ENCODE data around the gene TRH. TPM values are rescaled to one million over a fixed set of nuclear protein-coding genes. Genes with fewer than 3 reads are reported as not detected.

The TRH gene
- total and polyA plus RNA-seq, 9 of the 15 experiments (the other 6 are each of a cell fraction or from before 2014, with no cell fraction given): not detected

GRCh38 chr3:129976286-129976685 is 1.8 kb downstream of the TRH start (continued):
- TF ChIP-seq, protein P1, sequence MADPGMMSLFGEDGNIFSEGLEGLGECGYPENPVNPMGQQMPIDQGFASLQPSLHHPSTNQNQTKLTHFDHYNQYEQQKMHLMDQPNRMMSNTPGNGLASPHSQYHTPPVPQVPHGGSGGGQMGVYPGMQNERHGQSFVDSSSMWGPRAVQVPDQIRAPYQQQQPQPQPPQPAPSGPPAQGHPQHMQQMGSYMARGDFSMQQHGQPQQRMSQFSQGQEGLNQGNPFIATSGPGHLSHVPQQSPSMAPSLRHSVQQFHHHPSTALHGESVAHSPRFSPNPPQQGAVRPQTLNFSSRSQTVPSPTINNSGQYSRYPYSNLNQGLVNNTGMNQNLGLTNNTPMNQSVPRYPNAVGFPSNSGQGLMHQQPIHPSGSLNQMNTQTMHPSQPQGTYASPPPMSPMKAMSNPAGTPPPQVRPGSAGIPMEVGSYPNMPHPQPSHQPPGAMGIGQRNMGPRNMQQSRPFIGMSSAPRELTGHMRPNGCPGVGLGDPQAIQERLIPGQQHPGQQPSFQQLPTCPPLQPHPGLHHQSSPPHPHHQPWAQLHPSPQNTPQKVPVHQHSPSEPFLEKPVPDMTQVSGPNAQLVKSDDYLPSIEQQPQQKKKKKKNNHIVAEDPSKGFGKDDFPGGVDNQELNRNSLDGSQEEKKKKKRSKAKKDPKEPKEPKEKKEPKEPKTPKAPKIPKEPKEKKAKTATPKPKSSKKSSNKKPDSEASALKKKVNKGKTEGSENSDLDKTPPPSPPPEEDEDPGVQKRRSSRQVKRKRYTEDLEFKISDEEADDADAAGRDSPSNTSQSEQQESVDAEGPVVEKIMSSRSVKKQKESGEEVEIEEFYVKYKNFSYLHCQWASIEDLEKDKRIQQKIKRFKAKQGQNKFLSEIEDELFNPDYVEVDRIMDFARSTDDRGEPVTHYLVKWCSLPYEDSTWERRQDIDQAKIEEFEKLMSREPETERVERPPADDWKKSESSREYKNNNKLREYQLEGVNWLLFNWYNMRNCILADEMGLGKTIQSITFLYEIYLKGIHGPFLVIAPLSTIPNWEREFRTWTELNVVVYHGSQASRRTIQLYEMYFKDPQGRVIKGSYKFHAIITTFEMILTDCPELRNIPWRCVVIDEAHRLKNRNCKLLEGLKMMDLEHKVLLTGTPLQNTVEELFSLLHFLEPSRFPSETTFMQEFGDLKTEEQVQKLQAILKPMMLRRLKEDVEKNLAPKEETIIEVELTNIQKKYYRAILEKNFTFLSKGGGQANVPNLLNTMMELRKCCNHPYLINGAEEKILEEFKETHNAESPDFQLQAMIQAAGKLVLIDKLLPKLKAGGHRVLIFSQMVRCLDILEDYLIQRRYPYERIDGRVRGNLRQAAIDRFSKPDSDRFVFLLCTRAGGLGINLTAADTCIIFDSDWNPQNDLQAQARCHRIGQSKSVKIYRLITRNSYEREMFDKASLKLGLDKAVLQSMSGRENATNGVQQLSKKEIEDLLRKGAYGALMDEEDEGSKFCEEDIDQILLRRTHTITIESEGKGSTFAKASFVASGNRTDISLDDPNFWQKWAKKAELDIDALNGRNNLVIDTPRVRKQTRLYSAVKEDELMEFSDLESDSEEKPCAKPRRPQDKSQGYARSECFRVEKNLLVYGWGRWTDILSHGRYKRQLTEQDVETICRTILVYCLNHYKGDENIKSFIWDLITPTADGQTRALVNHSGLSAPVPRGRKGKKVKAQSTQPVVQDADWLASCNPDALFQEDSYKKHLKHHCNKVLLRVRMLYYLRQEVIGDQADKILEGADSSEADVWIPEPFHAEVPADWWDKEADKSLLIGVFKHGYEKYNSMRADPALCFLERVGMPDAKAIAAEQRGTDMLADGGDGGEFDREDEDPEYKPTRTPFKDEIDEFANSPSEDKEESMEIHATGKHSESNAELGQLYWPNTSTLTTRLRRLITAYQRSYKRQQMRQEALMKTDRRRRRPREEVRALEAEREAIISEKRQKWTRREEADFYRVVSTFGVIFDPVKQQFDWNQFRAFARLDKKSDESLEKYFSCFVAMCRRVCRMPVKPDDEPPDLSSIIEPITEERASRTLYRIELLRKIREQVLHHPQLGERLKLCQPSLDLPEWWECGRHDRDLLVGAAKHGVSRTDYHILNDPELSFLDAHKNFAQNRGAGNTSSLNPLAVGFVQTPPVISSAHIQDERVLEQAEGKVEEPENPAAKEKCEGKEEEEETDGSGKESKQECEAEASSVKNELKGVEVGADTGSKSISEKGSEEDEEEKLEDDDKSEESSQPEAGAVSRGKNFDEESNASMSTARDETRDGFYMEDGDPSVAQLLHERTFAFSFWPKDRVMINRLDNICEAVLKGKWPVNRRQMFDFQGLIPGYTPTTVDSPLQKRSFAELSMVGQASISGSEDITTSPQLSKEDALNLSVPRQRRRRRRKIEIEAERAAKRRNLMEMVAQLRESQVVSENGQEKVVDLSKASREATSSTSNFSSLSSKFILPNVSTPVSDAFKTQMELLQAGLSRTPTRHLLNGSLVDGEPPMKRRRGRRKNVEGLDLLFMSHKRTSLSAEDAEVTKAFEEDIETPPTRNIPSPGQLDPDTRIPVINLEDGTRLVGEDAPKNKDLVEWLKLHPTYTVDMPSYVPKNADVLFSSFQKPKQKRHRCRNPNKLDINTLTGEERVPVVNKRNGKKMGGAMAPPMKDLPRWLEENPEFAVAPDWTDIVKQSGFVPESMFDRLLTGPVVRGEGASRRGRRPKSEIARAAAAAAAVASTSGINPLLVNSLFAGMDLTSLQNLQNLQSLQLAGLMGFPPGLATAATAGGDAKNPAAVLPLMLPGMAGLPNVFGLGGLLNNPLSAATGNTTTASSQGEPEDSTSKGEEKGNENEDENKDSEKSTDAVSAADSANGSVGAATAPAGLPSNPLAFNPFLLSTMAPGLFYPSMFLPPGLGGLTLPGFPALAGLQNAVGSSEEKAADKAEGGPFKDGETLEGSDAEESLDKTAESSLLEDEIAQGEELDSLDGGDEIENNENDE (IDR thresholded peaks at IDR 0.05; ENCODE audit: low read depth, low read length): no peak
- no peak for TF ChIP-seq RFX1 (IDR thresholded peaks at IDR 0.05)
- no peak for TF ChIP-seq TAF7 (tag; IDR thresholded peaks at IDR 0.05)
- TF ChIP-seq, protein P2, sequence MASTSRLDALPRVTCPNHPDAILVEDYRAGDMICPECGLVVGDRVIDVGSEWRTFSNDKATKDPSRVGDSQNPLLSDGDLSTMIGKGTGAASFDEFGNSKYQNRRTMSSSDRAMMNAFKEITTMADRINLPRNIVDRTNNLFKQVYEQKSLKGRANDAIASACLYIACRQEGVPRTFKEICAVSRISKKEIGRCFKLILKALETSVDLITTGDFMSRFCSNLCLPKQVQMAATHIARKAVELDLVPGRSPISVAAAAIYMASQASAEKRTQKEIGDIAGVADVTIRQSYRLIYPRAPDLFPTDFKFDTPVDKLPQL (IDR thresholded peaks at IDR 0.05; ENCODE audit: extremely low read depth, insufficient read length): no peak
- no peak for TF ChIP-seq ELF1 (tag; IDR thresholded peaks at IDR 0.05)
- no peak for TF ChIP-seq TAL1 (IDR thresholded peaks at IDR 0.05)
- TF ChIP-seq PRDM10 (IDR thresholded peaks at IDR 0.05; ENCODE audit: partially characterized antibody): no peak
- TF ChIP-seq, protein P3, sequence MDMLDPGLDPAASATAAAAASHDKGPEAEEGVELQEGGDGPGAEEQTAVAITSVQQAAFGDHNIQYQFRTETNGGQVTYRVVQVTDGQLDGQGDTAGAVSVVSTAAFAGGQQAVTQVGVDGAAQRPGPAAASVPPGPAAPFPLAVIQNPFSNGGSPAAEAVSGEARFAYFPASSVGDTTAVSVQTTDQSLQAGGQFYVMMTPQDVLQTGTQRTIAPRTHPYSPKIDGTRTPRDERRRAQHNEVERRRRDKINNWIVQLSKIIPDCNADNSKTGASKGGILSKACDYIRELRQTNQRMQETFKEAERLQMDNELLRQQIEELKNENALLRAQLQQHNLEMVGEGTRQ (CRISPR knock-in tag; IDR thresholded peaks at IDR 0.05): no peak
- TF ChIP-seq PHF20 (IDR thresholded peaks at IDR 0.05; ENCODE audit: partially characterized antibody): no peak
- no peak for TF ChIP-seq GMEB1 (CRISPR knock-in tag; IDR thresholded peaks at IDR 0.05)

All from K562 (cell line).